ENCODE results near the gene REG3G.

DNA sequence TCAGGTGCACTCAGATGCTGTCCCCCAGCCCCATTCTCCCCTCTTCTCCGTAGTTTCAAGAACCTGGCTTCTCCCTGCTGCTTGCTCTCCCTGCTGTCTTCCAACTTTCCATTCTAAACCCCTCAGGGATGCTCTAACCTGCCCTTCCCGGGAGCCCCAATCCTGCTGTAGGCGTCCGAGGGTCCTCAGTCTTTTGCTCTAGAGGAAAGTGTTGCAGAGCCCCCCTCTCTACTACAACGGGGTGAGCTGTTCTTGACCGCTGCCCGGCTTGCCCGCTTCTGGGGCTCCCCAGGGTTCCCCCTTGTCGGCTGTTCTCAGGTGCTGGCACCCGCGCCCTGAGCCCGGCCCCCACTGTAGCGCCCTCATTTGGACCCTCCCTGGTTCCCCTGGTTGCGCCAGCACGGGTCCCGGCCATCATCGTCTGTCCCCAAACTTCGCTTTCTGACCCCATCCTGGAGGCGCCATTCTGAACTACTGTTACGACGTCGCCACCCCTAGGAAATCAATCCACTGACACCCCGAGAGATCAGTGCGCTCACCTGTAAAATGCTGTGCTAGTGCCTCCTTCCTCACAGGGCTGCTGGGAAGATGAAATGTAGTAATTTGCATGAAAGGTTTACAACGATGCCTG, 31.9 kb upstream of the REG3G start:
- TF ChIP-seq, protein P1, sequence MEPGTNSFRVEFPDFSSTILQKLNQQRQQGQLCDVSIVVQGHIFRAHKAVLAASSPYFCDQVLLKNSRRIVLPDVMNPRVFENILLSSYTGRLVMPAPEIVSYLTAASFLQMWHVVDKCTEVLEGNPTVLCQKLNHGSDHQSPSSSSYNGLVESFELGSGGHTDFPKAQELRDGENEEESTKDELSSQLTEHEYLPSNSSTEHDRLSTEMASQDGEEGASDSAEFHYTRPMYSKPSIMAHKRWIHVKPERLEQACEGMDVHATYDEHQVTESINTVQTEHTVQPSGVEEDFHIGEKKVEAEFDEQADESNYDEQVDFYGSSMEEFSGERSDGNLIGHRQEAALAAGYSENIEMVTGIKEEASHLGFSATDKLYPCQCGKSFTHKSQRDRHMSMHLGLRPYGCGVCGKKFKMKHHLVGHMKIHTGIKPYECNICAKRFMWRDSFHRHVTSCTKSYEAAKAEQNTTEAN (CRISPR knock-in tag; conservative IDR thresholded peaks at IDR 0.05), result no peak
- TF ChIP-seq TCF7 (IDR thresholded peaks at IDR 0.05; ENCODE audit: low read depth) (no peak), POLR2A (IDR thresholded peaks at IDR 0.05; ENCODE audit: insufficient read depth in 1 of 2, low read depth in 2 of 2, low read length in 2 of 2) (no peak), ZNF224 (CRISPR knock-in tag; IDR thresholded peaks at IDR 0.05) (no peak), SP1 (IDR thresholded peaks at IDR 0.05) (no peak), SP1 (CRISPR knock-in tag; IDR thresholded peaks at IDR 0.05) (no peak), JUND (CRISPR knock-in tag; IDR thresholded peaks at IDR 0.05) (no peak), MBD4 (IDR thresholded peaks at IDR 0.05; ENCODE audit: borderline replicate concordance, low read length) (no peak), MATR3 (CRISPR knock-in tag; IDR thresholded peaks at IDR 0.05) (no peak), ZNF138 (CRISPR knock-in tag; IDR thresholded peaks at IDR 0.05; ENCODE audit: low read depth) (no peak), ZNF549 (CRISPR knock-in tag; IDR thresholded peaks at IDR 0.05) (no peak), POLR2AphosphoS5 (IDR thresholded peaks at IDR 0.05; ENCODE audit: low read depth, low read length) (no peak), CREM (IDR thresholded peaks at IDR 0.05) (no peak), CREM (CRISPR knock-in tag; IDR thresholded peaks at IDR 0.05) (no peak)
- TF ChIP-seq, protein P2, sequence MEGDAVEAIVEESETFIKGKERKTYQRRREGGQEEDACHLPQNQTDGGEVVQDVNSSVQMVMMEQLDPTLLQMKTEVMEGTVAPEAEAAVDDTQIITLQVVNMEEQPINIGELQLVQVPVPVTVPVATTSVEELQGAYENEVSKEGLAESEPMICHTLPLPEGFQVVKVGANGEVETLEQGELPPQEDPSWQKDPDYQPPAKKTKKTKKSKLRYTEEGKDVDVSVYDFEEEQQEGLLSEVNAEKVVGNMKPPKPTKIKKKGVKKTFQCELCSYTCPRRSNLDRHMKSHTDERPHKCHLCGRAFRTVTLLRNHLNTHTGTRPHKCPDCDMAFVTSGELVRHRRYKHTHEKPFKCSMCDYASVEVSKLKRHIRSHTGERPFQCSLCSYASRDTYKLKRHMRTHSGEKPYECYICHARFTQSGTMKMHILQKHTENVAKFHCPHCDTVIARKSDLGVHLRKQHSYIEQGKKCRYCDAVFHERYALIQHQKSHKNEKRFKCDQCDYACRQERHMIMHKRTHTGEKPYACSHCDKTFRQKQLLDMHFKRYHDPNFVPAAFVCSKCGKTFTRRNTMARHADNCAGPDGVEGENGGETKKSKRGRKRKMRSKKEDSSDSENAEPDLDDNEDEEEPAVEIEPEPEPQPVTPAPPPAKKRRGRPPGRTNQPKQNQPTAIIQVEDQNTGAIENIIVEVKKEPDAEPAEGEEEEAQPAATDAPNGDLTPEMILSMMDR (CRISPR knock-in tag; IDR thresholded peaks at IDR 0.05), result no peak

All from HepG2 (cell line).